Gastroesophageal sphincter (tissue), 3 donors: Measurements from ENCODE around the gene ARPP21.

ENCODE experiments used
- CTCF ChIP-seq, 4 experiments: fragments of 200-600 bp in 2 of 4; fragments of 450-650 bp in 2 of 4; sonication (generic) in 1 of 4; IDR thresholded peaks; one replicate each; pipeline ENCODE4 v1.5.1; 2017 to 2019; ENCODE audit warnings: antibody characterized with exemption in 4 of 4, mild to moderate bottlenecking in 2 of 4, moderate library complexity in 2 of 4
- EP300 ChIP-seq: sonication (generic); formaldehyde crosslinking; IDR thresholded peaks from one replicate; pipeline ENCODE4 v1.6.1; 2017; ENCODE audit warnings: antibody characterized with exemption, mild to moderate bottlenecking
- POLR2A ChIP-seq, 2 donors: fragments of 450-650 bp; IDR thresholded peaks; one replicate each; pipeline ENCODE4 v1.6.1; 2017; ENCODE audit warnings: antibody characterized with exemption in 2 of 2, mild to moderate bottlenecking in 2 of 2, moderate library complexity in 1 of 2
- POLR2AphosphoS5 ChIP-seq: sonication (generic); formaldehyde crosslinking; IDR thresholded peaks from one replicate; pipeline ENCODE4 v1.6.1; 2017; ENCODE audit warnings: antibody characterized with exemption

DNA sequence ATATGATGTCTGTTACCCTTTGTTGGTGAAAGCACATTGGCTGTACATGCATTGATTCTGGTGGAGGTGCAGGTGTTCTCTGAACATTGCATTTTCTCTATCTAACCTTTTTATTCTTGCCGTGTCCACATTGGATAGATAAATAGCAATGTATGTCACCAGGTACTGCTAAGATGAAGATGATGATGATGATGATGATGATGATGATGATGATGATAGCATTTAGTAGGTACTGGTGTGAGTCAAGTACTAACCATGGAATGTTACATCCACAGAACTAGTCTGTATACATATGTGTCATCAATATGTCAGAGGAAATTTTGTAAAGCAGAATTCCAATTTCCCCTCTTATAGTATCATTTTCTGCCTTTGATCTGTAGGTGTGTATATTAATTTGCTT lies 36.3 kb downstream of the ARPP21 start:
- no peak for TF ChIP-seq POLR2A (IDR thresholded peaks at IDR 0.05)
- no peak for TF ChIP-seq EP300
- TF ChIP-seq CTCF (IDR thresholded peaks at IDR 0.05), result no peak
- no peak for TF ChIP-seq POLR2AphosphoS5
